Stomach smooth muscle (tissue), 2 donors: ENCODE measurements around the gene POLR2F.

Experiments used
- H3K27ac ChIP-seq: one replicate; pipeline ENCODE4 v1.7.0; 2013; ENCODE audit warnings: mild to moderate bottlenecking, low read length, inconsistent platforms
- H3K27me3 ChIP-seq, 2 donors: one replicate each; pipeline ENCODE4 v1.7.0; 2013; ENCODE audit warnings: low read length in 2 of 2; ENCODE audit not compliant: insufficient read depth in 2 of 2, control insufficient read depth in 1 of 2
- H3K36me3 ChIP-seq, 2 donors: one replicate each; pipeline ENCODE4 v1.7.0; 2013; ENCODE audit warnings: low read length in 2 of 2; ENCODE audit not compliant: control insufficient read depth in 2 of 2, insufficient read depth in 2 of 2
- H3K4me1 ChIP-seq: one replicate; pipeline ENCODE4 v1.7.0; 2013; ENCODE audit warnings: low read length; ENCODE audit not compliant: control insufficient read depth, insufficient read depth
- H3K4me3 ChIP-seq, 2 donors: one replicate each; pipeline ENCODE4 v1.7.0; 2013; ENCODE audit warnings: low read length in 2 of 2
- H3K9ac ChIP-seq, 2 donors: one replicate each; pipeline ENCODE4 v1.7.0; 2013; ENCODE audit warnings: low read length in 2 of 2, mild to moderate bottlenecking in 1 of 2
- H3K9me3 ChIP-seq, 2 donors: one replicate each; pipeline ENCODE4 v1.7.0; 2013; ENCODE audit warnings: low read length in 2 of 2; ENCODE audit not compliant: control insufficient read depth in 2 of 2
- donor health status: healthy.
- donor health status: Pancreatic carcinoma.

POLR2F gene

GRCh38 chr22:37953437-37954179, at the start of gene POLR2F, which contains the start of gene C22orf23:
Gene POLR2F (plus strand): TSS chr22:37953699. CDS start chr22:37953788, 89 bp downstream.
Gene C22orf23 (minus strand): TSS chr22:37953601. CDS start chr22:37953149, 452 bp downstream.
- H3K27ac ChIP-seq: peak within 1 kb of the TSS; percentile 53
- H3K36me3 ChIP-seq: peaks cover 11 to 15% of the 10 kb centered on the region in 2 donors
- H3K27me3 ChIP-seq: no peaks in the 10 kb centered on the region
- H3K9ac ChIP-seq: peak within 1 kb of the TSS; percentile 93 to 97
- peaks cover 20% of the 10 kb centered on the region for H3K4me1 ChIP-seq
- H3K4me3 ChIP-seq: peak within 1 kb of the TSS; percentile 98 to 99
- H3K9me3 ChIP-seq: no peaks in the 10 kb centered on the region

- H3K4me1 ChIP-seq: peaks cover 41% of the 10 kb centered on the region
- peak overlapping the region; percentile 87 for H3K27ac ChIP-seq
- H3K27me3 ChIP-seq: no peaks in the 10 kb centered on the region
- H3K36me3 ChIP-seq: peaks cover 0 to 4% of the 10 kb centered on the region in 2 donors
- H3K4me3 ChIP-seq: peak overlapping the region in 1 of 2 donors; percentile 70
- no peaks in the 10 kb centered on the region for H3K9me3 ChIP-seq
- peak overlapping the region; percentile 58 to 72 for H3K9ac ChIP-seq
Observed at GRCh38 chr22:37904572-37905533, 48.6 kb upstream of the POLR2F start.

GRCh38 chr22:37905534-37906363, 47.8 kb upstream of the POLR2F start, which contains the start of gene MICALL1:
Gene MICALL1 (plus strand): TSS chr22:37906297. CDS start chr22:37906423, 126 bp downstream.
- H3K4me1 ChIP-seq: peaks cover 50% of the 10 kb centered on the region
- H3K27me3 ChIP-seq: no peaks in the 10 kb centered on the region
- H3K9ac ChIP-seq: peak within 1 kb of the TSS; percentile 84 to 92
- H3K4me3 ChIP-seq: peak within 1 kb of the TSS; percentile 74 to 88
- H3K9me3 ChIP-seq: no peaks in the 10 kb centered on the region
- H3K27ac ChIP-seq: peak within 1 kb of the TSS; percentile 90
- peaks cover 0 to 4% of the 10 kb centered on the region in 2 donors for H3K36me3 ChIP-seq

- Histone ChIP-seq H3K36me3 (peaks cover 0 to 4% of the 10 kb centered on the region in 2 donors), H3K9ac (peak overlapping the region; percentile 84 to 92), H3K4me1 (peaks cover 55% of the 10 kb centered on the region)
Observed at GRCh38 chr22:37906364-37907008, 47.0 kb upstream of the POLR2F start.

GRCh38 chr22:37907036-37907954, 46.2 kb upstream of the POLR2F start:
- H3K27me3 ChIP-seq: no peaks in the 10 kb centered on the region
- H3K9me3 ChIP-seq: no peaks in the 10 kb centered on the region
- peaks cover 62% of the 10 kb centered on the region for H3K4me1 ChIP-seq
- peak overlapping the region; percentile 90 for H3K27ac ChIP-seq
- H3K9ac ChIP-seq: peak overlapping the region; percentile 84 to 92
- H3K4me3 ChIP-seq: peak overlapping the region; percentile 74 to 88
- peaks cover 5 to 7% of the 10 kb centered on the region in 2 donors for H3K36me3 ChIP-seq

More at GRCh38 chr22:37906364-37907008, 47.0 kb upstream of the POLR2F start:
- Histone ChIP-seq H3K27ac (peak overlapping the region; percentile 90), H3K4me3 (peak overlapping the region; percentile 74 to 88), H3K27me3 (no peaks in the 10 kb centered on the region), H3K9me3 (no peaks in the 10 kb centered on the region)

GRCh38 chr22:37909766-37910165, 43.7 kb upstream of the POLR2F start:
- Histone ChIP-seq H3K9ac (peak overlapping the region; percentile 72 to 76), H3K9me3 (no peaks in the 10 kb centered on the region), H3K27me3 (no peaks in the 10 kb centered on the region), H3K4me1 (peaks cover 64% of the 10 kb centered on the region), H3K27ac (peak overlapping the region; percentile 97), H3K36me3 (peaks cover 12 to 17% of the 10 kb centered on the region in 2 donors), H3K4me3 (peak overlapping the region; percentile 35 to 54)

GRCh38 chr22:37910890-37911672, 42.4 kb upstream of the POLR2F start:
- Histone ChIP-seq H3K4me1 (peaks cover 54% of the 10 kb centered on the region), H3K27me3 (no peaks in the 10 kb centered on the region), H3K9me3 (no peaks in the 10 kb centered on the region), H3K4me3 (peak overlapping the region in 1 of 2 donors; percentile 54), H3K27ac (peak overlapping the region; percentile 97), H3K9ac (peak overlapping the region; percentile 72 to 76), H3K36me3 (peaks cover 14 to 27% of the 10 kb centered on the region in 2 donors)

GRCh38 chr22:37911697-37912096, 41.8 kb upstream of the POLR2F start:
- H3K27me3 ChIP-seq: no peaks in the 10 kb centered on the region
- peak overlapping the region in 1 of 2 donors; percentile 47 for H3K4me3 ChIP-seq
- peaks cover 54% of the 10 kb centered on the region for H3K4me1 ChIP-seq
- peak overlapping the region; percentile 97 for H3K27ac ChIP-seq
- H3K9ac ChIP-seq: peak overlapping the region; percentile 21 to 64
- no peaks in the 10 kb centered on the region for H3K9me3 ChIP-seq
- H3K36me3 ChIP-seq: peaks cover 19 to 33% of the 10 kb centered on the region in 2 donors
